C4-2B (cell line): ENCODE measurements around the gene METTL14.

Source experiments
- CTCF ChIP-seq: fragments of 450-650 bp; conservative IDR thresholded peaks from 2 replicates; pipeline ENCODE4 v1.5.1; 2017; ENCODE audit warnings: mild to moderate bottlenecking
- ZFX ChIP-seq: fragments of 450-650 bp; IDR thresholded peaks from 2 replicates; pipeline ENCODE4 v1.6.1; 2017

- TF ChIP-seq CTCF: no peak
- no peak; the same call in 1 of the 2 replicates for TF ChIP-seq ZFX
Measured at GRCh38 chr4:118684873-118685811, at the start of gene METTL14.
